H1 (cell line): Measurements from ENCODE around the gene COL16A1. TPM values are rescaled to one million over a fixed set of nuclear protein-coding genes. Genes with fewer than 3 reads are reported as not detected.

Experiments used
- CREB1 ChIP-seq: IDR thresholded peaks from 2 replicates; pipeline ENCODE4 v1.6.1; 2012; ENCODE audit warnings: inconsistent platforms
- E2F6 ChIP-seq: IDR thresholded peaks from 2 replicates; pipeline ENCODE4 v1.6.1; 2012; ENCODE audit warnings: inconsistent platforms
- EGR1 ChIP-seq: IDR thresholded peaks from 2 replicates; pipeline ENCODE4 v1.6.1; 2011; ENCODE audit warnings: low read depth, low read length, borderline replicate concordance
- KDM5A ChIP-seq: fragments of 200-600 bp; IDR thresholded peaks from 2 replicates; pipeline ENCODE4 v1.7.1; 2012; ENCODE audit warnings: mild to moderate bottlenecking, low read length, inconsistent platforms, mixed read lengths
- MAFK ChIP-seq: IDR thresholded peaks from 2 replicates; pipeline ENCODE4 v1.6.1; 2012; ENCODE audit warnings: low read depth, mild to moderate bottlenecking, improper control_type of control experiment, low read length
- RAD21 ChIP-seq, 2 experiments: IDR thresholded peaks in 1 of 2; conservative IDR thresholded peaks in 1 of 2; 2 replicates each; pipeline ENCODE4 v1.6.1; 2011; ENCODE audit warnings: low read depth in 2 of 2, low read length in 2 of 2, improper control_type of control experiment in 1 of 2, inconsistent platforms in 1 of 2, mild to moderate bottlenecking in 1 of 2, moderate library complexity in 1 of 2
- RNF2 ChIP-seq: fragments of 200-900, 300-1000 bp; sonication (generic); IDR thresholded peaks from 2 replicates; pipeline ENCODE4 v1.7.1; 2016; ENCODE audit warnings: borderline replicate concordance, low read depth, mild to moderate bottlenecking, antibody characterized with exemption, low read length; ENCODE audit not compliant: poor library complexity, severe bottlenecking; ENCODE audit errors: missing control alignments
- SP4 ChIP-seq: IDR thresholded peaks from 2 replicates; pipeline ENCODE4 v1.6.1; 2012; ENCODE audit warnings: low read length, inconsistent platforms
- TAF1 ChIP-seq: IDR thresholded peaks from 2 replicates; pipeline ENCODE4 v1.6.1; 2011; ENCODE audit warnings: mild to moderate bottlenecking, low read depth, low read length
- polyA plus RNA-seq, 7 experiments: library from polyadenylated mRNA; depleted of rRNA in 3 of 7; stranded (reverse) in 5 of 7; unstranded in 2 of 7; fragments of >200 nt in 5 of 7; fragments of 200-250 nt in 2 of 7; gene quantifications; 1 replicate in 5 of 7; 2 replicates in 1 of 7; 4 replicates in 1 of 7; pipeline versions ENCODE4 v1.2.1 to v1.2.3, GENCODE V29; 2011 to 2013; ENCODE audit warnings: missing spikeins in 2 of 7, mixed read lengths in 2 of 7
- total RNA-seq: library from RNA; stranded (reverse); fragmentation: NEBNext Ultra II Directional; extraction: Animal tissue kit (Norgen Biotek cat#: 25700); gene quantifications from 2 replicates; pipeline ENCODE4 v1.2.1, GENCODE V29; 2021
- TF ChIP-seq, protein P1 (sequence below): fragments of 300-600 bp; sonication (generic); IDR thresholded peaks from 2 replicates; pipeline ENCODE4 v1.7.1; 2012; ENCODE audit warnings: low read length, moderate library complexity, mild to moderate bottlenecking, inconsistent platforms; ENCODE audit not compliant: insufficient replicate concordance

Gene COL16A1
- total and polyA plus RNA-seq, 2 of the 8 experiments (the other 6 are each of a cell fraction or from before 2014, with no cell fraction given): 2.0 to 10.5 TPM

DNA sequence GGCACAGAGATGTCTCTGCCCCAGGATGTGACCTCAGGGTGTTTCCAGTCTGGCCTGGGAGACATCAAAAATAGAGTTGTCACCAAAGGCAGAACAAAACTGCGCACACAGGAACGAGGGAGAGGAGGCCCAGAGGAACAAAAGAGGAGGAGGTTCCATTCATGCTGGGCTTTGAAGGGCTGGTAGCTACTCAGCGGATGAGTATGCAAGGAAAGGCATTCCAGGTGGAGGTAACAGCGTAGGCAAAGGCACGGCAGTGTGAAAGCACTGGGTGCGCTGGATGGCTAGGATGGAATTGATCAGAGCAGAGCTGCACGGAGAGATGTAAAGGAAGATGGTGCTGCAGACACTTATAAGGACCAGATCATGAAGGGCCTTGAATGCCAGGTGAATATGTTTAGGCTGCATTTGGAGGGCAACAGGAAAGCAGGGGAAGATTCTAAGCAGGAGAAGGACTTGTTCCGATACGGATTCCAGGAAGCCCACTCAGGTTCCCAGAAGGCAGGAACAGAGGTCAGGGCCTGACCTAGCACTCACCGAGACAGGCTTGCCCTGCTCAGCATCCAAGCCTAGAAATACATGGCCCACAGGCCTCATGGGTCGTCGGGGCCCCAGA is 6.3 kb downstream of the COL16A1 start (continued):
- TF ChIP-seq, protein P1, sequence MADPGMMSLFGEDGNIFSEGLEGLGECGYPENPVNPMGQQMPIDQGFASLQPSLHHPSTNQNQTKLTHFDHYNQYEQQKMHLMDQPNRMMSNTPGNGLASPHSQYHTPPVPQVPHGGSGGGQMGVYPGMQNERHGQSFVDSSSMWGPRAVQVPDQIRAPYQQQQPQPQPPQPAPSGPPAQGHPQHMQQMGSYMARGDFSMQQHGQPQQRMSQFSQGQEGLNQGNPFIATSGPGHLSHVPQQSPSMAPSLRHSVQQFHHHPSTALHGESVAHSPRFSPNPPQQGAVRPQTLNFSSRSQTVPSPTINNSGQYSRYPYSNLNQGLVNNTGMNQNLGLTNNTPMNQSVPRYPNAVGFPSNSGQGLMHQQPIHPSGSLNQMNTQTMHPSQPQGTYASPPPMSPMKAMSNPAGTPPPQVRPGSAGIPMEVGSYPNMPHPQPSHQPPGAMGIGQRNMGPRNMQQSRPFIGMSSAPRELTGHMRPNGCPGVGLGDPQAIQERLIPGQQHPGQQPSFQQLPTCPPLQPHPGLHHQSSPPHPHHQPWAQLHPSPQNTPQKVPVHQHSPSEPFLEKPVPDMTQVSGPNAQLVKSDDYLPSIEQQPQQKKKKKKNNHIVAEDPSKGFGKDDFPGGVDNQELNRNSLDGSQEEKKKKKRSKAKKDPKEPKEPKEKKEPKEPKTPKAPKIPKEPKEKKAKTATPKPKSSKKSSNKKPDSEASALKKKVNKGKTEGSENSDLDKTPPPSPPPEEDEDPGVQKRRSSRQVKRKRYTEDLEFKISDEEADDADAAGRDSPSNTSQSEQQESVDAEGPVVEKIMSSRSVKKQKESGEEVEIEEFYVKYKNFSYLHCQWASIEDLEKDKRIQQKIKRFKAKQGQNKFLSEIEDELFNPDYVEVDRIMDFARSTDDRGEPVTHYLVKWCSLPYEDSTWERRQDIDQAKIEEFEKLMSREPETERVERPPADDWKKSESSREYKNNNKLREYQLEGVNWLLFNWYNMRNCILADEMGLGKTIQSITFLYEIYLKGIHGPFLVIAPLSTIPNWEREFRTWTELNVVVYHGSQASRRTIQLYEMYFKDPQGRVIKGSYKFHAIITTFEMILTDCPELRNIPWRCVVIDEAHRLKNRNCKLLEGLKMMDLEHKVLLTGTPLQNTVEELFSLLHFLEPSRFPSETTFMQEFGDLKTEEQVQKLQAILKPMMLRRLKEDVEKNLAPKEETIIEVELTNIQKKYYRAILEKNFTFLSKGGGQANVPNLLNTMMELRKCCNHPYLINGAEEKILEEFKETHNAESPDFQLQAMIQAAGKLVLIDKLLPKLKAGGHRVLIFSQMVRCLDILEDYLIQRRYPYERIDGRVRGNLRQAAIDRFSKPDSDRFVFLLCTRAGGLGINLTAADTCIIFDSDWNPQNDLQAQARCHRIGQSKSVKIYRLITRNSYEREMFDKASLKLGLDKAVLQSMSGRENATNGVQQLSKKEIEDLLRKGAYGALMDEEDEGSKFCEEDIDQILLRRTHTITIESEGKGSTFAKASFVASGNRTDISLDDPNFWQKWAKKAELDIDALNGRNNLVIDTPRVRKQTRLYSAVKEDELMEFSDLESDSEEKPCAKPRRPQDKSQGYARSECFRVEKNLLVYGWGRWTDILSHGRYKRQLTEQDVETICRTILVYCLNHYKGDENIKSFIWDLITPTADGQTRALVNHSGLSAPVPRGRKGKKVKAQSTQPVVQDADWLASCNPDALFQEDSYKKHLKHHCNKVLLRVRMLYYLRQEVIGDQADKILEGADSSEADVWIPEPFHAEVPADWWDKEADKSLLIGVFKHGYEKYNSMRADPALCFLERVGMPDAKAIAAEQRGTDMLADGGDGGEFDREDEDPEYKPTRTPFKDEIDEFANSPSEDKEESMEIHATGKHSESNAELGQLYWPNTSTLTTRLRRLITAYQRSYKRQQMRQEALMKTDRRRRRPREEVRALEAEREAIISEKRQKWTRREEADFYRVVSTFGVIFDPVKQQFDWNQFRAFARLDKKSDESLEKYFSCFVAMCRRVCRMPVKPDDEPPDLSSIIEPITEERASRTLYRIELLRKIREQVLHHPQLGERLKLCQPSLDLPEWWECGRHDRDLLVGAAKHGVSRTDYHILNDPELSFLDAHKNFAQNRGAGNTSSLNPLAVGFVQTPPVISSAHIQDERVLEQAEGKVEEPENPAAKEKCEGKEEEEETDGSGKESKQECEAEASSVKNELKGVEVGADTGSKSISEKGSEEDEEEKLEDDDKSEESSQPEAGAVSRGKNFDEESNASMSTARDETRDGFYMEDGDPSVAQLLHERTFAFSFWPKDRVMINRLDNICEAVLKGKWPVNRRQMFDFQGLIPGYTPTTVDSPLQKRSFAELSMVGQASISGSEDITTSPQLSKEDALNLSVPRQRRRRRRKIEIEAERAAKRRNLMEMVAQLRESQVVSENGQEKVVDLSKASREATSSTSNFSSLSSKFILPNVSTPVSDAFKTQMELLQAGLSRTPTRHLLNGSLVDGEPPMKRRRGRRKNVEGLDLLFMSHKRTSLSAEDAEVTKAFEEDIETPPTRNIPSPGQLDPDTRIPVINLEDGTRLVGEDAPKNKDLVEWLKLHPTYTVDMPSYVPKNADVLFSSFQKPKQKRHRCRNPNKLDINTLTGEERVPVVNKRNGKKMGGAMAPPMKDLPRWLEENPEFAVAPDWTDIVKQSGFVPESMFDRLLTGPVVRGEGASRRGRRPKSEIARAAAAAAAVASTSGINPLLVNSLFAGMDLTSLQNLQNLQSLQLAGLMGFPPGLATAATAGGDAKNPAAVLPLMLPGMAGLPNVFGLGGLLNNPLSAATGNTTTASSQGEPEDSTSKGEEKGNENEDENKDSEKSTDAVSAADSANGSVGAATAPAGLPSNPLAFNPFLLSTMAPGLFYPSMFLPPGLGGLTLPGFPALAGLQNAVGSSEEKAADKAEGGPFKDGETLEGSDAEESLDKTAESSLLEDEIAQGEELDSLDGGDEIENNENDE: no peak
- TF ChIP-seq SP4 (no peak), EGR1 (no peak), MAFK (no peak), CREB1 (no peak), KDM5A (no peak), TAF1 (no peak), E2F6 (no peak), RAD21 (IDR thresholded peaks at IDR 0.05 in 1 of 2, conservative IDR thresholded peaks at IDR 0.05 in 1 of 2; ENCODE audit: low read depth in 2 of 2, low read length in 2 of 2) (no peak), RNF2 (no peak)
